Measurements from ENCODE around the gene ARMC7.
"Not testable (repeated sequence)": the region's sequence is repeated elsewhere in the genome, so short reads cannot be mapped to it uniquely, and the experiment has no call there.

The ARMC7 gene

DNA sequence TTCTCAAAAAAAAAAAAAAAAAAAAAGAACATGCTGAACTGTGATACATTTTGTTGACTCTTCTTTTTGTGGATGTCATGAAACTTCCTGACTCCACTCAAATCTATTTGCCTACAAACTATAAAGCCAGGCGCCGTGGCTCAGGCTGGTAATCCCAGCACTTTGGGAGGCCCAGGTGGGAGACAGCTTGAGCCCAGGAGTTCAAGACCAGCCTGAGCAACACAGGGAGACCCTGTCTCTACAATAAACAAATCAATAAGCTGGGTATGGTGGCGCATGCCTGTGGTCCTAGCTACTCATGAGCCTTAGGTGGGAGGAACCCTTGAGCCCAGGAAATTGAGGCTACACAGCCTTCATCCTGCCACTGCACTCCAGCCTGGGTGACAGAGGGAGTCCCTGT lies 23.2 kb downstream of the ARMC7 start:
- FAIRE-seq (no peak), DNase-seq (ENCODE audit: insufficient read length, low spot score) (no peak)
- no peak for TF ChIP-seq TAF1 (IDR thresholded peaks at IDR 0.05; ENCODE audit: low read depth, low read length)
- TF ChIP-seq POU2F2 (IDR thresholded peaks at IDR 0.05; ENCODE audit: low read depth, low read length): no peak
- TF ChIP-seq PAX5 (IDR thresholded peaks at IDR 0.05; ENCODE audit: insufficient read depth, low read length, severe bottlenecking): no peak
- no peak for TF ChIP-seq POLR2AphosphoS5 (IDR thresholded peaks at IDR 0.05; ENCODE audit: low read depth, low read length)
- no peak for TF ChIP-seq SPI1 (IDR thresholded peaks at IDR 0.05; ENCODE audit: low read depth, low read length)
- TF ChIP-seq POLR2A (IDR thresholded peaks at IDR 0.05; ENCODE audit: low read depth, low read length): no peak

DNA sequence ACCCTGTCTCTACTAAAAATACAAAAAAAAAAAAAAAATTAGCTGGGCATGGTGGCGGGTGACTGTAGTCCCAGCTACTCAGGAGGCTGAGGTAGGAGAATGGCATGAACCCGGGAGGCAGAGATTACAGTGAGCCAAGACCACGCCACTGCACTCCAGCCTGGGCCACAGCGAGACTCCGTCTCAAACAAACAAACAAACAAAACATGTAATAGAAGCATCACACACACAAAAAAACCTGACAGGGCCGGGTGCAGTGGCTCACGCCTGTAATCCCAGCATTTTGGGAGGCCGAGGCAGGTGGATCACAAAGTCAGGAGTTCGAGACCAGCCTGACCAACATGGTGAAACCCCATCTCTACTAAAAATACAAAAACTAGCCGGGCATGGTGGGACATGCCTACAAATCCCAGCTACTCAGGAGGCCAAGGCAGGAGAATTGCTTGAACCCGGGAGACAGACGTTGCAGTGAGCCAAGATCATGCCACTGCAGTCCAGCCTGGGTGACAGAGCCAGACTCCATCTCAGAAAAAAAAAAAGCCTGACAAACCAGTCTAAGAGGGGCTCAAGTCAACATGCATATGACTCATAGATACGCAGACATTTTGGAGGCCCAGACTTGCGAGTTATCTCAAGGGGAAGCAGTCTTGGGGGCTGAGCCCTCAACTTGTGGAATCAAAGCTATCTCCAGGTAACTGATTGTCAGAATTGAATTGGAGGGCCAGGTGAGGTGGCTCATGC lies 24.0 kb downstream of the ARMC7 start:
- not testable (repeated sequence) for DNase-seq (ENCODE audit: insufficient read length, low spot score); FAIRE-seq

DNA sequence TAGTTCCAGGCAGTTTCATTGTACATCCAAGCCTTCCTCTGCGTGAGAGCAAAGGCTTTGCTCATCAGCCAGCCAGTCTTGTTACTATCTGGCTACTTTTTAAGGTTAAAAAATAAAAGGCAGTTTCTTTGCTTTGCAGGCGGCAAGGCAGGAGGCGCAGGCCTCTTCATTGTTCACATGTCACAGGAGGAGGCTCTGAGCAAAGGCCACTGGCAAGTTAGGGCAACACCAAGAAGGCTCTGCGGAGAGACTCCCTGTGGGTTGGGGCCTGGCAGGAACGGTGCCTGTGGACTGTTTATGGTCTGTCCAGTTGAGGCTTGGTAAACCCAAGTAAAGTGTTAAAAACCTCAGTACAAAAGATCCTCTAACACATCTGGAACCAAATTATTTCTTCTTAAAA lies 25.7 kb downstream of the ARMC7 start:
- DNase-seq (ENCODE audit: insufficient read length, low spot score) (no peak), FAIRE-seq (no peak)
- TF ChIP-seq POLR2A (IDR thresholded peaks at IDR 0.05; ENCODE audit: low read depth, low read length) (no peak), TAF1 (IDR thresholded peaks at IDR 0.05; ENCODE audit: low read depth, low read length) (no peak), POU2F2 (IDR thresholded peaks at IDR 0.05; ENCODE audit: low read depth, low read length) (no peak), PAX5 (IDR thresholded peaks at IDR 0.05; ENCODE audit: insufficient read depth, low read length, severe bottlenecking) (no peak), POLR2AphosphoS5 (IDR thresholded peaks at IDR 0.05; ENCODE audit: low read depth, low read length) (no peak), SPI1 (IDR thresholded peaks at IDR 0.05; ENCODE audit: low read depth, low read length) (no peak)

DNA sequence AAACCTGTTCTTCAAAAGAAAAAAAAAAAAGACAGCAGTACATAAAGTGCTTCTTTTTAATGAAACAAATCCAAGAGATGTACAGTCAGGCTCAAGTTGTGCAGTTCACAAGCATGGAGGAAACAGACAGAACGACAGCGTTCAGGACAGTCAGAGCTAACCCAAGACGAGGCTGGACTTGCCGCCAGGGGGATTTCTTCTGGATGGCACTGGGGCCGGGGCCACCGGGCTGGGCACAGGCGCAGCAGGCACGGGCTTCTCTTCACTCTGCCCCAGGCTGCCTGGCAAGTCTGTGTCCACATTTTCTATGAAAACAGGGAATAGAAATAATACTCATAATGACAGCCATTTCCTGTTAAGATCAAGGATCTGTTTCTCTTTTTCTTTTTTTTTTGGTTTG lies 26.2 kb downstream of the ARMC7 start:
- DNase-seq (ENCODE audit: insufficient read length, low spot score): no peak
- TF ChIP-seq POLR2AphosphoS5 (IDR thresholded peaks at IDR 0.05; ENCODE audit: low read depth, low read length) (no peak), POLR2A (IDR thresholded peaks at IDR 0.05; ENCODE audit: low read depth, low read length) (no peak), POU2F2 (IDR thresholded peaks at IDR 0.05; ENCODE audit: low read depth, low read length) (no peak), SPI1 (IDR thresholded peaks at IDR 0.05; ENCODE audit: low read depth, low read length) (no peak), PAX5 (IDR thresholded peaks at IDR 0.05; ENCODE audit: insufficient read depth, low read length, severe bottlenecking) (no peak), TAF1 (IDR thresholded peaks at IDR 0.05; ENCODE audit: low read depth, low read length) (no peak)
- no peak for FAIRE-seq

DNA sequence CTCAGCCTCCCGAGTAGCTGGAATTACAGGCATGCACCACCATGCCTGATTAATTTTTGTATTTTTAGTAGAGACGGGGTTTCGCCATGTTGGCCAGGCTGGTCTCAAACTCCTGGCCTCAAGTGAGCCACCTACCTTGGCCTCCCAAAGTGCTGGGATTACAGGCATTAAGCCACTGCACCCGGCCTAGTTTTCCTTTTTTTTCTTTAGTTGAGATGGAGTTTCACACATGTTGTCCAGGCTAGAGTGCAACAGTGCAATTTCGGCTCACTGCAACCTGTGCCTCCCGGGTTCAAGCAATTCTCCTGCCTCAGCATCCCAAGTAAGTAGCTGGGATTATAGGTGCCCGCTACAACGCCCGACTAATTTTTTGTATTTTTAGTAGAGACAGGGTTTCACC lies 28.0 kb downstream of the ARMC7 start:
- not testable (repeated sequence) for FAIRE-seq; DNase-seq (ENCODE audit: insufficient read length, low spot score)

DNA sequence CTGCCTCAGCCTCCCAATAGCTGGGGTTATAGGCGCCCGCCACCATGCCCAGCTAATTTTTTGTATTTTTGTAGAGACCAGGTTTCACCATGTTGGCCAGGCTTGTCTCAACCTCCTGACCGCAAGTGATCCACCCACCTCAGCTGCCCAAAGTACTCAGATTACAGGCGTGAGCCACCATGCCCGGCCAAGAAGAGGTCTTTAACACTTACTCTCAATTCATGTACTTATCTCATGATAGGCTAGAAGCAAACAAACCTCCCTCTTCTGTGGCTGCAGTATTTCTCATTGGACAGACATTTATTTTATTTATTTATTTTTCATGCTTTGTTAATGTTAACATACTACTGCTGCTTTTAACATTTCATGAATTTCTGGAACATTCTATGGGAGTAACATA lies 28.8 kb downstream of the ARMC7 start:
- no peak for FAIRE-seq
- DNase-seq (ENCODE audit: insufficient read length, low spot score): no peak
- no peak for TF ChIP-seq PAX5 (IDR thresholded peaks at IDR 0.05; ENCODE audit: insufficient read depth, low read length, severe bottlenecking)
- TF ChIP-seq POU2F2 (IDR thresholded peaks at IDR 0.05; ENCODE audit: low read depth, low read length): no peak
- no peak for TF ChIP-seq POLR2AphosphoS5 (IDR thresholded peaks at IDR 0.05; ENCODE audit: low read depth, low read length)
- TF ChIP-seq SPI1 (IDR thresholded peaks at IDR 0.05; ENCODE audit: low read depth, low read length): no peak
- TF ChIP-seq POLR2A (IDR thresholded peaks at IDR 0.05; ENCODE audit: low read depth, low read length): no peak
- TF ChIP-seq TAF1 (IDR thresholded peaks at IDR 0.05; ENCODE audit: low read depth, low read length): no peak

DNA sequence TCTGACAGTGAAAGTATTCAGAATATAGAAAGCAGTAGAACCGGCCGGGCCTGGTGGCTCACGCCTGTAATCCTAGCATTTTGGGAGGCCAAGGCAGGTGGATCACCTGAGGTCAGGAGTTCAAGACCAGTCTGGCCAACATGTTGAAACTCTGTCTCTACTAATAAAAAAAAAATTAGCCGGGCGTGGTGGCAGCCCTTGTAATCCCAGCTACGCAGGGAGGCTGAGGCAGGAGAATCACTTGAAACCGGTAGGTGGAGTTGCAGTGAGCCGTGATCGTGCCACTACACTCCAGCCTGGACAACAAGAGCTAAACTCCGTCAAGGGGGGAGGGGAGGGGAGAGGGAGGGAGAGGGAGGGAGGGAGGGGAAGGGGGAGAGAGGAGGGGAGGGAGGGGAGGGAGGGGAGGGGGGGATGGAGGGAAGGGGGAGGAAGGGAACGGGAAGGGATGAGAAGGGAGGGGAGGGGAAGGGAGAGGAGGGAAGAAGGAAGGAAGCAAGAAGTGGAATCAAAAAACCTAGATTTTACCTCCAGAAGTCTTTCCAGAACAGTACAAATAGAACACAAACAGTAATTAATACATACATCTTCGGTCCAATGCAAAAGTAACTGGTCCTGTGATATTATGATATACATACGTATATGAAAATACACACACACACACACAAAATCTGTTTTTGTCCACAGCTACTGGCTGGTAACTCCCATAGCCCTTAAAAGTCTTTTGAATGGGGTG lies 32.6 kb downstream of the ARMC7 start:
- TF ChIP-seq POLR2A (IDR thresholded peaks at IDR 0.05; ENCODE audit: low read depth, low read length) (no peak), POLR2AphosphoS5 (IDR thresholded peaks at IDR 0.05; ENCODE audit: low read depth, low read length) (no peak), SPI1 (IDR thresholded peaks at IDR 0.05; ENCODE audit: low read depth, low read length) (no peak), PAX5 (IDR thresholded peaks at IDR 0.05; ENCODE audit: insufficient read depth, low read length, severe bottlenecking) (no peak), POU2F2 (IDR thresholded peaks at IDR 0.05; ENCODE audit: low read depth, low read length) (no peak), TAF1 (IDR thresholded peaks at IDR 0.05; ENCODE audit: low read depth, low read length) (no peak)
- FAIRE-seq (no peak), DNase-seq (ENCODE audit: insufficient read length, low spot score) (no peak)

DNA sequence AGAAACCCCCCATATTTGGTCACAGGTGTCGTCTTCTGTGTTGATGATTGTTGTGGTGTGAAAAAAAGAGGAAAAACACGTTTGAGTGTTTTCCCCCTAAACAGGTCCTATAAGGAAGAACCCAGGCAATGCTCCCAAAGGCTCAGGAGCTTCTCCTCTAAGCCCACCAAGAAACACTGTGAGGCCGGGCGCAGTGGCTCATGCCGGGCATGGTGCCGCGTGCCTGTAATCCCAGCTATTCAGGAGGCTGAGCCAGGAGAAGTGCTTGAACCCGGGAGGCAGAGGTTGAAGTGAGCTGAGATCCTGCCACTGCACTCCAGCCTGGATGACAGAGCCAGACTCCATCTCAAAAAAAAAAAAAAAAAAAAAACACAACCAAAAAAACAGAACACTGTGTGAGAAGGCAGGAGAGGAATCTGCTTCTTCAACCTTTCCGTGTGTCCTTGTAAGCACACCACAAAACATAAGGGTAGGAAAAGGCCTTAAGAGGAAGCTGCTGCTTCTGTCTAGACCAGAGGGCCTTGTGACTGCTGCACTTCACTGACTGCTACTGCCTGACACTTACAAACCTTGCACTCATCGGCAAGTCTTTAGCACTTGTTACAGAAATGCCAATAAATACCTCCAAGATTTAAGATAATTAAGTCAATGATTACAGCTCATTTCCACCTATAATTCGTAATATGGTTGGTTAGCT lies 35.2 kb downstream of the ARMC7 start:
- no peak for DNase-seq (ENCODE audit: insufficient read length, low spot score)
- FAIRE-seq: no peak
- no peak for TF ChIP-seq PAX5 (IDR thresholded peaks at IDR 0.05; ENCODE audit: insufficient read depth, low read length, severe bottlenecking)

DNA sequence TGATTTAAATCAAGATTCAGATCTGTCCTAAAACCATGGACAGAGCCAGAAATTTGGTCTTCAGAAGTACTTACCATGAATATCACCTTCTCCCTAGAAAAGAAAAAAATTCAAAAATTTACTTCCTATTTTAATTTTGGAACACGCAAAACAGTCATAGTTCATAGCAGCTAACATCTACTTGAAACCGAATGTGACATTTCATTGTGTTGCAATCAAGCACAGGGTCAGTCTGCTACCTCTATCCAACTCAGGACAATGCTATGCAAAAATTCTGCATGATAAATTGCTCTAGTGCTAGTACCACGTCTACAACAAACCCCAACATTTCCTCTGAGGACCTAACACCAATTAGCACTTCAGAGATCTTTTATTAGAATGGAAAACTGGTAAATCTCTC lies 36.8 kb downstream of the ARMC7 start:
- TF ChIP-seq POU2F2 (IDR thresholded peaks at IDR 0.05; ENCODE audit: low read depth, low read length) (no peak), SPI1 (IDR thresholded peaks at IDR 0.05; ENCODE audit: low read depth, low read length) (no peak), TAF1 (IDR thresholded peaks at IDR 0.05; ENCODE audit: low read depth, low read length) (no peak), POLR2A (IDR thresholded peaks at IDR 0.05; ENCODE audit: low read depth, low read length) (no peak)
- FAIRE-seq: no peak

DNA sequence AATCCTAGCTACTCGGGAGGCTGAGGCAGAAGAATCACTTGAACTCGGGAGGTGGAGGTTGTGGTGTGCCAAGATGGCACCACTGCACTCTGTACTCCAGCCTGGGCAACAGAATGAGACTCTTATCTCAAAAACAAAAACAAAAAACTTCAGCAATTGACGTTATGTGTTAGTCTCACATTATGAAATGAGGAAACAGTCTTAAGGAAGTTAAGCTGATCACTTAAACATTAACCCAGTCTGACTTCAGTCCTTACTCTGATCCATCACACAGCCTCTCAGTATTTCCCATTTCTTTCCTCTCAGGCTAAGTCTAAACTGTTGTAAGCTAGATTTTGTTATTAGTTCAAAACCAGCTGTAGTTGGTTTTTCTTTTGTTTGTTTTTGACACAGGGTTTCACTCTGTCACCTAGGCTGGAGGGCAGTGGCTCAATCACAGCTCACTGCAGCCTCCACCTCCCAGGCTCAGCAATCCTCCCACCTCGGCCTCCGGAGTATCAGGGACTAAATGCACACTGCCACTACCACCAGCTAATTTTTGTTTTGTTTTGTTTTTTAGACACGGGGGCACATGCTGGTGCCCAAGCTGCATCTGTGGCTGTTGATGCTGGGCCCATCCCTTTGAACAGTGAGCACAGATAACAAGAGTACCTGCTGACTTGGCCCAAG lies 38.2 kb downstream of the ARMC7 start:
- FAIRE-seq (no peak), DNase-seq (ENCODE audit: insufficient read length, low spot score) (no peak)
- TF ChIP-seq SPI1 (IDR thresholded peaks at IDR 0.05; ENCODE audit: low read depth, low read length): no peak

More for the DNA sequence above, 36.8 kb downstream of the ARMC7 start:
- no peak for DNase-seq (ENCODE audit: insufficient read length, low spot score)
